Effector memory CD4-positive, alpha-beta T cell (primary cell): Measurements from ENCODE around the gene MAP3K3.
A peak's percentile ranks its signal among the peaks of the same experiment; 100 is the strongest.

Experiments used
- DNase-seq, 3 donors: peaks; one replicate each; pipeline ENCODE4 v3.0.0-alpha.2; 2020
- H3K27ac ChIP-seq: 2 replicates; pipeline ENCODE4 v1.7.0; 2013; ENCODE audit warnings: mild to moderate bottlenecking, low read length, moderate library complexity; ENCODE audit not compliant: insufficient read depth, poor library complexity, severe bottlenecking
- H3K27me3 ChIP-seq: replicated peaks from 2 replicates; pipeline ENCODE4 v1.7.0; 2013; ENCODE audit warnings: mild to moderate bottlenecking, low read length; ENCODE audit not compliant: insufficient read depth, control insufficient read depth, poor library complexity, severe bottlenecking
- H3K36me3 ChIP-seq: 2 replicates; pipeline ENCODE4 v1.7.0; 2013; ENCODE audit warnings: mild to moderate bottlenecking, low read length, moderate library complexity; ENCODE audit not compliant: control insufficient read depth, insufficient read depth
- H3K4me1 ChIP-seq: 2 replicates; pipeline ENCODE4 v1.7.0; 2013; ENCODE audit warnings: low read length, mild to moderate bottlenecking; ENCODE audit not compliant: control insufficient read depth, insufficient read depth, poor library complexity, severe bottlenecking
- H3K4me3 ChIP-seq: 2 replicates; pipeline ENCODE4 v1.7.0; 2013; ENCODE audit warnings: low read length, low read depth, mild to moderate bottlenecking; ENCODE audit not compliant: insufficient read depth, poor library complexity, severe bottlenecking
- H3K9me3 ChIP-seq: 2 replicates; pipeline ENCODE4 v1.7.0; 2013; ENCODE audit warnings: mild to moderate bottlenecking, low read length, moderate library complexity; ENCODE audit not compliant: control insufficient read depth

The MAP3K3 gene

DNA sequence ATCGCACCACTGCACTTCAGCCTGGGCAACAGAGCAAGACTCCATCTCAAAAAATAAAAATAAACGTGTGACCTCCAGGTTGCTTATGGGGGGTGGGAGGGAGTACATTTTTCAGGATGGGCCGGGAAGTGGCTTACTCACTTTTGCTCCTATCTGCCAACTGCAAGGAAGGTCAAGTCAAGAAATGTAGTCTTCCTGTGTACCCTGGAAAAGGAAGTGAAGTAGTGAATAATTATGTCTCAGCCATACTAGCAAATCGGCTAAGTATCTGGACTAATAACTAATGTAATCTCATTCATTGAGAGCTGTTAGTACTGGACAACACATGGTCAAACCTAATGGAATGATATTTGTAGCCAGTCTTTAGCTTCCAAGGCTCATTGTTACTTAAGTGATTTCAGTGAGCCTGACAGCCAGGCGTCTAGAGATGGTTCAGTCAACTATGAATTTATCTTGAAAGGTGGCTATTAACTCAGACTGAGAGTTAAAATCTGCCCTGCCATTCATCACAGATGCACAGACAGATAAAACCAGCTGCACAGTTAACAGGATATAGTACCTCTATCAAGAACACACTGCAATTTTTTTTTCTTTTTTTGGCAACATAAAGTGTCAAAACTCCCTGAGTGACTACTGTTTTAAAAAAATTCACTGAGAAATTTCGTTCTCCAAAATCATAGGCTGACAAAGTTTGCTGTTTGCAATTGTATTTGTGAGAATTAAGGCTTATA is 25.2 kb upstream of the MAP3K3 start:
- H3K4me1 ChIP-seq = peaks cover 31% of the 10 kb centered on the region
- H3K9me3 ChIP-seq = no peaks in the 10 kb centered on the region
- DNase-seq = no peak
- H3K4me3 ChIP-seq = no peak overlapping the region
- no peak overlapping the region for H3K27ac ChIP-seq
- H3K27me3 ChIP-seq = no peaks in the 10 kb centered on the region
- peaks cover 5% of the 10 kb centered on the region for H3K36me3 ChIP-seq

DNA sequence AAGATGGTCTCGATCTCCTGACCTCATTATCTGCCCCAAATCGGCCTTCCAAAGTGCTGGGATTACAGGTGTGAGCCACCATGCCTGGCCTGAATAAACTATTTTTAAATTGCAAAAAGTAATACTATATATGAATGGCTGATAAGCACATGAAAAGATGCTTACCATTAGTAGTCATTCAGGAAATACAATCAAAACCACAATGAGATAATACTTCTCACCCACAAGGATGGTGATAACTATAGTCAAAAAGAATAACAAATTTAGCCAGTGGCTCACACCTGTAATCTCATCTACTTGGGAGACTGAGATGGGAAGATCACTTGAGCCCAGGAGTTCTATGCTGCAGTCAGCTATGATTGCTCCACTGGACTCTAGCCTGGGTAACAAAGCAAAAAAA is 23.9 kb upstream of the MAP3K3 start:
- Histone ChIP-seq H3K27me3 (no peaks in the 10 kb centered on the region), H3K4me3 (no peak overlapping the region), H3K36me3 (peaks cover 5% of the 10 kb centered on the region), H3K4me1 (peaks cover 34% of the 10 kb centered on the region), H3K27ac (peak overlapping the region; percentile 23), H3K9me3 (no peaks in the 10 kb centered on the region)
- DNase-seq = peak in 1 of 3 donors; percentile 14

GRCh38 chr17:63600569-63601438 is 21.4 kb upstream of the MAP3K3 start, which contains the start of gene TACO1:
Gene TACO1, plus strand, starts transcription at chr17:63600895. Its CDS starts 189 bp downstream, at chr17:63601084.
- peak; percentile 35 to 51 (median 48) for DNase-seq
- Histone ChIP-seq H3K27me3 (no peaks in the 10 kb centered on the region), H3K4me3 (peak within 1 kb of the TSS; percentile 88), H3K27ac (peak within 1 kb of the TSS; percentile 68), H3K4me1 (peaks cover 34% of the 10 kb centered on the region), H3K36me3 (peaks cover 11% of the 10 kb centered on the region), H3K9me3 (no peaks in the 10 kb centered on the region)

DNA sequence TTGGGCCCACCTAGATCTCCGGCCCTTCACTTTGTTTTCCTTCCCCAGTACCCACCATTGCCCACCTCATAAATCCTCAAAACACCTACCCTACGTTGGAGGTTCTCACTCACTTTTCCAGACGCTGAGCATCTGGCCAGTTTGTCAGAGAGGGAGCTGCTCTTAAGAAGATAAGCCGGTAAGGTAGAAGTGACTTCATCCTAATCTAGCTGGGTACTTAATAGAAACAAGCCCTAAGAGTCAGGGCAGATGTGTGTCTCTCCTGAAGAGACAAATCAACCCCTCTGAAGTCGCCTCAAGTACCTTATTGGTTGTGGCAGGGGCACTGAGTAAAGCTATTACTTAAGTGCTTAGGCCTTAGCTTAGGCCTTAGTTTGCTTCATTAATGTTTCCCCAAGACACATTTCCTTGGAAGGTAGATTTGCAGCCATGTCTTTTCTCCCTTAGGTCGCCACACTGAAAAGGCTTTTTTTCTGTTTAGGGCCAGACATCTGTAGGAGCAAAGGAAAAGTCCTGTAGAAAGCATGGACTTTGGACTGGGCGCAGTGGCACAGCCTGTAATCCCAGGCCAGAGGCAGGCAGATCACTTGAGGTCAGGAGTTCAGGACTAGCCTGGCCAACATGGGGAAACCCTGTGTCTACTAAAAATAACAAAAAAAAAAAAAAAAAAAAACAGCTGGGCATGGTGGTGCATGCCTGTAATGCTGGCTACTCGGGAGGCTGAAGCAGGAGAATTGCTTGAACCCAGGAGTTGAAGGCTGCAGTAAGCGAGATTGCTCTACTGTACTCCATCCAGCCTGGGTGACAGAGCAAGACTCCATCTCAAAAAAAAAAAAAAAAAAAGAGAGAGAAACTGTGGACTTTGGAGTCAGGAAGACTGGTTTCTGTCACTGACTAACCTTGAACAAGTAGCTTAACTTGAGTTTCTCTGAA is 20.5 kb upstream of the MAP3K3 start:
- Histone ChIP-seq H3K4me3 (peak overlapping the region; percentile 88), H3K4me1 (peaks cover 32% of the 10 kb centered on the region), H3K9me3 (no peaks in the 10 kb centered on the region), H3K27me3 (no peaks in the 10 kb centered on the region), H3K36me3 (peaks cover 20% of the 10 kb centered on the region), H3K27ac (peak overlapping the region; percentile 68)
- no peak for DNase-seq

GRCh38 chr17:63609816-63610573 is 12.2 kb upstream of the MAP3K3 start:
- peaks cover 25% of the 10 kb centered on the region for H3K4me1 ChIP-seq
- DNase-seq = no peak
- H3K27ac ChIP-seq = peak overlapping the region; percentile 43
- H3K4me3 ChIP-seq = no peak overlapping the region
- no peaks in the 10 kb centered on the region for H3K9me3 ChIP-seq
- H3K36me3 ChIP-seq = peaks cover 36% of the 10 kb centered on the region
- H3K27me3 ChIP-seq = no peaks in the 10 kb centered on the region

DNA sequence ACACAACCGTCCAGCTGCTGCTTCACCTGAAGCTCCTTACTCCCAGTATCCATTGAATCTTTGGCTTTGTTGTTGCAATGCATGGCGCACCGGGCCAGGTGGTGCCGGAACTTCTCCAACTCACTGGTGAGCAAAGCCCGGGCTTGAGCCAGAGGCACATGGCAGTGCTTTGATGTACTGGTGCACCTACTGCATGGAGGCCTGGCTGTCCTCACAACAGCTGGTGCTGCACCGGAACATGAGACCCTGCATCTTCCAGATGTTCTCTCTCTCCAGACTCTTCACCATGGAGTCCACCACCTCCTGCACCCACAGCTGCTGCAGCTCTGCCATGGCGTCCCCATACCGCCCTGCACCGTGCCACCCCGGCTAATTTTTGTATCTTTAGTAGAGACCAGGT is 11.4 kb upstream of the MAP3K3 start:
- peaks cover 28% of the 10 kb centered on the region for H3K36me3 ChIP-seq
- no peak overlapping the region for H3K4me3 ChIP-seq
- DNase-seq = no peak
- H3K4me1 ChIP-seq = peaks cover 25% of the 10 kb centered on the region
- H3K9me3 ChIP-seq = no peaks in the 10 kb centered on the region
- H3K27ac ChIP-seq = peak overlapping the region; percentile 43
- no peaks in the 10 kb centered on the region for H3K27me3 ChIP-seq

DNA sequence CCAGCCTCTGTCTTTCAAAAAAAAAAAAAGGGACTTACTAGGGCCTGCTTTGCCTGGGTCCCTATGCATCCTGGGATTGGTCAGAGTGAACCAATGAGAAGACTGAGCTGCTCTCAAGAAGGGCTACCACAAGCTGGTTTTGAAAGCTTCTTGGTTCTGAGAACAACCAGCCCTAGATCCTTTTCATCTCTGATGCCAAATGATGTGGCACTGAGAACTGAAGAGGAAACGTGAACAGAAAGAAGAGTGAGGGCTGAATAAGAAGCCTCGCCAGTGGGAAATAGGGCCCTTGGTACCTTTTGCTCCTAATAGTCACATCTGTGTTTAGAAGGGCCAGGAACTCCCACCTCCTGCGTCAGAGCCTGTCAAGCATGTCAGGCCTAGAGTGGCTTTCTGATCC is 10.9 kb upstream of the MAP3K3 start:
- DNase-seq = no peak
- peaks cover 23% of the 10 kb centered on the region for H3K36me3 ChIP-seq
- peak overlapping the region; percentile 43 for H3K27ac ChIP-seq
- no peaks in the 10 kb centered on the region for H3K27me3 ChIP-seq
- no peak overlapping the region for H3K4me3 ChIP-seq
- peaks cover 25% of the 10 kb centered on the region for H3K4me1 ChIP-seq
- H3K9me3 ChIP-seq = no peaks in the 10 kb centered on the region

GRCh38 chr17:63613663-63614062 is 8.6 kb upstream of the MAP3K3 start:
- no peaks in the 10 kb centered on the region for H3K9me3 ChIP-seq
- H3K36me3 ChIP-seq = peaks cover 1% of the 10 kb centered on the region
- no peaks in the 10 kb centered on the region for H3K27me3 ChIP-seq
- no peak overlapping the region for H3K27ac ChIP-seq
- peaks cover 25% of the 10 kb centered on the region for H3K4me1 ChIP-seq
- no peak for DNase-seq
- H3K4me3 ChIP-seq = no peak overlapping the region

DNA sequence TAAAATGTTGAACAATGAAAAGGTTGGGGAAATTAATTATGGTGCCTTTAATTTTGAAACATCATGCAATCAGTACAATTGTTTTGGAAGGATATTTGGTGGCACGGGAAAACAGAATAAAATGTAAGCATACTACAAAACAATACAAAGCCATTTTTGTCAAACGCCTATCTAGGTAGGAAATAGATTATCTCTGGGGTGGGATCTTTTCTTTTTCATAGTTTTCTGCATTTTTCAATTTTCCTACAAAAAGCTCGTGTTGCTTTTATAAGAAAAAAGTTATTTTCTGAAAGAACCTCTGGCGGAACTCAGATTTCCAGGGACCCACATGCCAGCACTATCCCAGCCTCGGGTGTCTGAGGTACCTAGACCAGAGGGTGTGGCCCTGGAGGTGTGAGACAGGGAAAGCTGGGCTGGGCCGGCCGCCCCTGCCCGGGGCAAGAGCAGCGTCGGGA is 961 bp upstream of the MAP3K3 start:
- no peak for DNase-seq
- H3K9me3 ChIP-seq = no peaks in the 10 kb centered on the region
- peak overlapping the region; percentile 62 for H3K27ac ChIP-seq
- H3K27me3 ChIP-seq = no peaks in the 10 kb centered on the region
- H3K4me3 ChIP-seq = peak overlapping the region; percentile 65
- no peaks in the 10 kb centered on the region for H3K36me3 ChIP-seq
- peaks cover 22% of the 10 kb centered on the region for H3K4me1 ChIP-seq
